Caco-2 (cell line): ENCODE data around the gene EPHB1. TPM values are rescaled to one million over a fixed set of nuclear protein-coding genes. Genes with fewer than 3 reads are reported as not detected.

Experiments
- BruUV-seq: library from RNA; stranded (reverse); fragments of 400-500 nt; replicated peaks from 2 replicates; lab custom pipeline; 2021; lab: Mats Ljungman, UMichigan
- CTCF ChIA-PET: fragments of 300-600 bp; sonication (Branson Sonifier 250); formaldehyde crosslinking; loops from one replicate; lab custom pipeline; 2022; ENCODE audit warnings: antibody characterized with exemption; lab: Charles Lee
- POLR2A ChIA-PET: fragments of 300-600 bp; sonication (Branson Sonifier 250); formaldehyde crosslinking; loops from one replicate; lab custom pipeline; 2022; ENCODE audit warnings: antibody characterized with exemption; lab: Charles Lee
- DNase-seq, 2 experiments: peaks; one replicate each; pipeline versions ENCODE4 v3.0.0 to v3.0.0-alpha.2; 2020 to 2022
- H3K27me3 ChIP-seq: replicated peaks from 2 replicates; pipeline ENCODE4 v1.6.0; 2011; ENCODE audit warnings: low read length; ENCODE audit not compliant: control insufficient read depth, insufficient read depth
- H3K36me3 ChIP-seq: 2 replicates; pipeline ENCODE4 v1.5.1; 2011; ENCODE audit warnings: low read length; ENCODE audit not compliant: control insufficient read depth, insufficient read depth
- H3K4me1 ChIP-seq: fragments of 250-450 bp; sonication (Bioruptor Pico); 2 replicates; pipeline ENCODE4 v1.5.1; 2020; ENCODE audit warnings: mild to moderate bottlenecking
- H3K4me3 ChIP-seq: 2 replicates; pipeline ENCODE4 v1.5.1; 2011; ENCODE audit warnings: low read depth, mild to moderate bottlenecking, control low read depth, low read length
- H3K9me3 ChIP-seq: fragments of 250-450 bp; sonication (Bioruptor Pico); 2 replicates; pipeline ENCODE4 v1.5.1; 2020; ENCODE audit warnings: mild to moderate bottlenecking, moderate library complexity
- H3K27ac Mint-ChIP-seq: one replicate; pipeline ENCODE4 v1.8.0; 2022; ENCODE audit warnings: mixed read lengths; ENCODE audit not compliant: unreplicated experiment
- H3K27me3 Mint-ChIP-seq: one replicate; pipeline ENCODE4 v1.8.0; 2022; ENCODE audit warnings: mixed read lengths; ENCODE audit not compliant: insufficient read depth, unreplicated experiment
- H3K36me3 Mint-ChIP-seq: one replicate; pipeline ENCODE4 v1.8.0; 2022; ENCODE audit warnings: mild to moderate bottlenecking, mixed read lengths; ENCODE audit not compliant: insufficient read depth, unreplicated experiment
- H3K4me1 Mint-ChIP-seq: one replicate; pipeline ENCODE4 v1.8.0; 2022; ENCODE audit warnings: low read depth, mixed read lengths; ENCODE audit not compliant: unreplicated experiment
- H3K4me3 Mint-ChIP-seq: one replicate; pipeline ENCODE4 v1.8.0; 2022; ENCODE audit warnings: mild to moderate bottlenecking, moderate library complexity, mixed read lengths; ENCODE audit not compliant: unreplicated experiment
- H3K9me3 Mint-ChIP-seq: one replicate; pipeline ENCODE4 v1.8.0; 2022; ENCODE audit warnings: mixed read lengths; ENCODE audit not compliant: unreplicated experiment
- intact Hi-C: fragments of 100-400 bp; cut with micrococcal nuclease; formaldehyde crosslinking; loops from one replicate; pipeline ENCODE4 v1.10.0; 2022; ENCODE audit not compliant: unreplicated experiment
- total RNA-seq: library from RNA; stranded (reverse); gene quantifications from 2 replicates; pipeline ENCODE4 v1.2.3, GENCODE V29; 2022
- TF ChIP-seq, protein P1 (sequence below), 2 experiments: fragments of 200-600 bp in 1 of 2; IDR thresholded peaks; 1 replicate in 1 of 2; 2 replicates in 1 of 2; pipeline versions ENCODE4 v1.5.1 to v1.8.0; 2011 to 2022; ENCODE audit warnings: antibody characterized with exemption in 1 of 2, control low read depth in 1 of 2, inconsistent platforms in 1 of 2, low read depth in 1 of 2, low read length in 1 of 2, mild to moderate bottlenecking in 1 of 2, moderate library complexity in 1 of 2; ENCODE audit not compliant: insufficient read depth in 1 of 2, severe bottlenecking in 1 of 2, unreplicated experiment in 1 of 2

EPHB1 gene
- total RNA-seq, 1 experiment from 2014 or later = 2.3 TPM

DNA sequence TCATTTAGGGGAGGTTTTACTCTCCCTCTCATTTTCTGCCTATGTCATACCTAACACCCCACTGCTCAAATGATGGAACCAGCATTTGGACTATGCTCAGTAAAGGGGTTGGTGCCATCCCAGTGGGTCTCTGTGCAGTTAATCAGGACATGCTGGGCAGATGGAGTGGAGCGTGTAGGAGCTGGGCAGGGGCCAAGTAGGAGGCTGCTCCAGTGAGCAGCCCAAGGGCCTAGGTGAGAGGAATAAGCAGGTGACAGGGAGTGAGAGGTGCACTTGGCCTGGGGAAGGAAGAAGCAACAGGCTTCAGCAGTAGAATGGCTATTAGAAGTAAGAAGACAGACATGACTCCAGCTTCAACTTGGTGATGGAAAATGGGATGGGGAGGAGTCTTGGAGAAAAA, 72.2 kb downstream of the EPHB1 start:
- Mint-ChIP-seq H3K27ac (no peak overlapping the region), H3K36me3 (no peaks in the 10 kb centered on the region), H3K4me1 (no peaks in the 10 kb centered on the region), H3K27me3 (peaks cover 17% of the 10 kb centered on the region), H3K4me3 (no peak overlapping the region), H3K9me3 (no peaks in the 10 kb centered on the region)
- BruUV-seq = no TSS peak
- no peak for DNase-seq
- Histone ChIP-seq H3K27me3 (no peaks in the 10 kb centered on the region), H3K4me1 (no peaks in the 10 kb centered on the region), H3K9me3 (no peaks in the 10 kb centered on the region), H3K4me3 (no peak overlapping the region), H3K36me3 (no peaks in the 10 kb centered on the region)
- CTCF ChIA-PET = no interaction called here
- intact Hi-C loops = no loop called here
- TF ChIP-seq, protein P1, sequence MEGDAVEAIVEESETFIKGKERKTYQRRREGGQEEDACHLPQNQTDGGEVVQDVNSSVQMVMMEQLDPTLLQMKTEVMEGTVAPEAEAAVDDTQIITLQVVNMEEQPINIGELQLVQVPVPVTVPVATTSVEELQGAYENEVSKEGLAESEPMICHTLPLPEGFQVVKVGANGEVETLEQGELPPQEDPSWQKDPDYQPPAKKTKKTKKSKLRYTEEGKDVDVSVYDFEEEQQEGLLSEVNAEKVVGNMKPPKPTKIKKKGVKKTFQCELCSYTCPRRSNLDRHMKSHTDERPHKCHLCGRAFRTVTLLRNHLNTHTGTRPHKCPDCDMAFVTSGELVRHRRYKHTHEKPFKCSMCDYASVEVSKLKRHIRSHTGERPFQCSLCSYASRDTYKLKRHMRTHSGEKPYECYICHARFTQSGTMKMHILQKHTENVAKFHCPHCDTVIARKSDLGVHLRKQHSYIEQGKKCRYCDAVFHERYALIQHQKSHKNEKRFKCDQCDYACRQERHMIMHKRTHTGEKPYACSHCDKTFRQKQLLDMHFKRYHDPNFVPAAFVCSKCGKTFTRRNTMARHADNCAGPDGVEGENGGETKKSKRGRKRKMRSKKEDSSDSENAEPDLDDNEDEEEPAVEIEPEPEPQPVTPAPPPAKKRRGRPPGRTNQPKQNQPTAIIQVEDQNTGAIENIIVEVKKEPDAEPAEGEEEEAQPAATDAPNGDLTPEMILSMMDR (IDR thresholded peaks at IDR 0.05; ENCODE audit: insufficient read depth in 1 of 2, low read depth in 1 of 2, low read length in 1 of 2, severe bottlenecking in 1 of 2, unreplicated experiment in 1 of 2) = no peak
- POLR2A ChIA-PET = no interaction called here

DNA sequence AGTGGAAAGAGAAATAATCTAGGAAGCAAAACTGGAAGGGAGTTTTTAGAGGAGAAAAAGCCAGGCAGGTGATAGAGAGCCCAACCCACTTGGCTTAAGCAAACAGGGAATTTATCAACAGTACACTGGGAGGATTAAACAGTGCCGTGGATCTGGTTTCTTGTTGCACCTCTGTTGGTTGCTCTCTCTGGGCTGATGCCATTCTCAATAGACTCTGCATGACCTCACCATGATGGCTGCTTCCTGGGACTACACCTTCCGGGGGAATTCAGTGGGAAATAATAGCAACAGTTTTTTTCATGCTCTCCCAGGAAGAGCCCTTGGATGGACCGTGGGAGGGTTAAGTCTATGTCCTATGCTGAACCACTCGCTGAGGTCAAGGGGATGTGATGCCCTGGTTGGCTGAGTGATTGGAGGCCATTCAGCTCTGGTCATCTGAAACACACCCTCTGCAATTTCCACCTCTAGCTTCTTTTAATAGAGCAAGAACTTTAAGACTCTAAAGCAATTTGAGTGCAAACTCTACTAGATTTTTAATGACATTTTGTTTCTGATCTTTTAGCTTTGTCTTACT, 74.2 kb downstream of the EPHB1 start:
- BruUV-seq = no TSS peak
- CTCF ChIA-PET = no interaction called here
- H3K27ac Mint-ChIP-seq = no peak overlapping the region
- Histone ChIP-seq H3K27me3 (no peaks in the 10 kb centered on the region), H3K36me3 (no peaks in the 10 kb centered on the region), H3K4me3 (no peak overlapping the region), H3K4me1 (no peaks in the 10 kb centered on the region), H3K9me3 (no peaks in the 10 kb centered on the region)
- POLR2A ChIA-PET = no interaction called here
- DNase-seq = no peak
- TF ChIP-seq, protein P1 (IDR thresholded peaks at IDR 0.05; ENCODE audit: insufficient read depth in 1 of 2, low read depth in 1 of 2, low read length in 1 of 2, severe bottlenecking in 1 of 2, unreplicated experiment in 1 of 2) = no peak
- no peak overlapping the region for H3K4me3 Mint-ChIP-seq
- no peaks in the 10 kb centered on the region for H3K4me1 Mint-ChIP-seq
- no peaks in the 10 kb centered on the region for H3K9me3 Mint-ChIP-seq
- intact Hi-C loops = no loop called here
- no peaks in the 10 kb centered on the region for H3K36me3 Mint-ChIP-seq
- H3K27me3 Mint-ChIP-seq = peaks cover 21% of the 10 kb centered on the region

DNA sequence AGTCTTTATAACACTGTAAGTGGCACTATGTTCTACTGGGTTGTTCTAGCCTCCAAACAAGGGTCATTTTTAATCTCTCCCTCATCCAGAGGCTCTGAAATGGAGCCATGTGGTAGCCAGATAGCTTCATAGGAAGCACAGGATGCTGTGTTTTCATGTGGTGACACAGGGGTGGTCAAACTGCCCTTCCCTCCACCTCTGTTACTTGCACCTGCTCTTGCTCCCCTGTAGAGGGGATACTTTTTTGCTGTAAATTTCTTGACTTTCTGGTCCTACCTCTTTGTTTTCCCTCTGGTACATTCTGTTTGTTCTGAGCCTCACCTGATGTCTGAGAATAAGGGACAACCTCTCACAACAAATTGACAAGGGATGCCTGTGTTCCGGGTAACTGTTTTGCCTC, 76.8 kb downstream of the EPHB1 start:
- Mint-ChIP-seq H3K4me3 (no peak overlapping the region), H3K4me1 (no peaks in the 10 kb centered on the region), H3K27ac (no peak overlapping the region), H3K36me3 (no peaks in the 10 kb centered on the region), H3K9me3 (no peaks in the 10 kb centered on the region), H3K27me3 (peaks cover 20% of the 10 kb centered on the region)
- Histone ChIP-seq H3K4me1 (no peaks in the 10 kb centered on the region), H3K27me3 (no peaks in the 10 kb centered on the region; the same call in none of the 2 replicates), H3K9me3 (no peaks in the 10 kb centered on the region), H3K4me3 (no peak overlapping the region), H3K36me3 (no peaks in the 10 kb centered on the region)
- no peak for DNase-seq
- BruUV-seq = no TSS peak
- TF ChIP-seq, protein P1 (IDR thresholded peaks at IDR 0.05; ENCODE audit: insufficient read depth in 1 of 2, low read depth in 1 of 2, low read length in 1 of 2, severe bottlenecking in 1 of 2, unreplicated experiment in 1 of 2) = no peak
- intact Hi-C loops = no loop called here
- CTCF ChIA-PET = no interaction called here
- POLR2A ChIA-PET = no interaction called here
